Type B pancreatic cell (in vitro differentiated cells): Measurements from ENCODE around the gene PID1. TPM values are rescaled to one million over a fixed set of nuclear protein-coding genes. Genes with fewer than 3 reads are reported as not detected.

Experiments
- DNase-seq: peaks from one replicate; pipeline ENCODE4 v3.0.0; 2021; ENCODE audit warnings: mixed read lengths; ENCODE audit not compliant: unreplicated experiment; ENCODE audit errors: extremely low spot score
- H3K27ac Mint-ChIP-seq: 2 replicates; pipeline ENCODE4 v1.8.0; 2021; ENCODE audit warnings: mild to moderate bottlenecking, mixed read lengths
- H3K27me3 Mint-ChIP-seq: 2 replicates; pipeline ENCODE4 v1.8.0; 2021; ENCODE audit warnings: mixed read lengths
- H3K36me3 Mint-ChIP-seq: 2 replicates; pipeline ENCODE4 v1.8.0; 2021; ENCODE audit warnings: mixed read lengths
- H3K4me1 Mint-ChIP-seq: one replicate; pipeline ENCODE4 v1.8.0; 2021; ENCODE audit warnings: mixed read lengths; ENCODE audit not compliant: unreplicated experiment
- H3K4me3 Mint-ChIP-seq: 2 replicates; pipeline ENCODE4 v1.8.0; 2021; ENCODE audit warnings: mild to moderate bottlenecking, mixed read lengths
- H3K9me3 Mint-ChIP-seq: 2 replicates; pipeline ENCODE4 v1.8.0; 2021; ENCODE audit warnings: mixed read lengths
- CTCF ChIP-seq: fragments of 200-600 bp; sonication (generic); conservative IDR thresholded peaks from 2 replicates; pipeline ENCODE4 v1.5.0; 2021; ENCODE audit warnings: antibody characterized with exemption, mild to moderate bottlenecking
- total RNA-seq: library from RNA; stranded (reverse); gene quantifications from 2 replicates; pipeline ENCODE4 v1.2.1, GENCODE V29; 2021; ENCODE audit warnings: low replicate concordance

Gene PID1
- total RNA-seq, 1 donor from 2014 or later = 0.92 TPM

- Mint-ChIP-seq H3K9me3 (no peaks in the 10 kb centered on the region), H3K27ac (no peak overlapping the region), H3K4me3 (no peak overlapping the region), H3K36me3 (no peaks in the 10 kb centered on the region), H3K27me3 (peaks cover 14% of the 10 kb centered on the region), H3K4me1 (no peaks in the 10 kb centered on the region)
- DNase-seq = no peak
- TF ChIP-seq CTCF = no peak
Measured at GRCh38 chr2:229300790-229301189, 29.7 kb upstream of the PID1 start.

GRCh38 chr2:229300371-229300770 lies 29.3 kb upstream of the PID1 start:
- no peak for DNase-seq
- no peak for TF ChIP-seq CTCF
- Mint-ChIP-seq H3K4me3 (no peak overlapping the region), H3K36me3 (no peaks in the 10 kb centered on the region), H3K4me1 (no peaks in the 10 kb centered on the region), H3K27me3 (peaks cover 14% of the 10 kb centered on the region), H3K9me3 (no peaks in the 10 kb centered on the region), H3K27ac (no peak overlapping the region)

GRCh38 chr2:229297247-229297646 lies 26.2 kb upstream of the PID1 start:
- H3K27ac Mint-ChIP-seq = no peak overlapping the region
- TF ChIP-seq CTCF = no peak
- H3K36me3 Mint-ChIP-seq = no peaks in the 10 kb centered on the region

GRCh38 chr2:229296536-229296935 lies 25.4 kb upstream of the PID1 start:
- no peaks in the 10 kb centered on the region for H3K4me1 Mint-ChIP-seq
- no peak for TF ChIP-seq CTCF
- peaks cover 17% of the 10 kb centered on the region for H3K27me3 Mint-ChIP-seq
- DNase-seq = no peak
- no peaks in the 10 kb centered on the region for H3K9me3 Mint-ChIP-seq
- no peak overlapping the region for H3K27ac Mint-ChIP-seq
- H3K4me3 Mint-ChIP-seq = no peak overlapping the region
- no peaks in the 10 kb centered on the region for H3K36me3 Mint-ChIP-seq

More at GRCh38 chr2:229297247-229297646, 26.2 kb upstream of the PID1 start:
- no peak for DNase-seq
- Mint-ChIP-seq H3K9me3 (no peaks in the 10 kb centered on the region), H3K4me3 (no peak overlapping the region), H3K4me1 (no peaks in the 10 kb centered on the region), H3K27me3 (peaks cover 17% of the 10 kb centered on the region)

GRCh38 chr2:229296016-229296415 lies 24.9 kb upstream of the PID1 start:
- Mint-ChIP-seq H3K27ac (no peak overlapping the region), H3K9me3 (no peaks in the 10 kb centered on the region), H3K4me1 (no peaks in the 10 kb centered on the region), H3K36me3 (no peaks in the 10 kb centered on the region), H3K4me3 (no peak overlapping the region), H3K27me3 (peaks cover 17% of the 10 kb centered on the region)
- DNase-seq = no peak
- TF ChIP-seq CTCF = no peak

GRCh38 chr2:229287823-229288222 lies 16.7 kb upstream of the PID1 start:
- H3K4me3 Mint-ChIP-seq = no peak overlapping the region
- H3K9me3 Mint-ChIP-seq = peaks cover 3% of the 10 kb centered on the region
- no peaks in the 10 kb centered on the region for H3K27me3 Mint-ChIP-seq
- H3K27ac Mint-ChIP-seq = no peak overlapping the region
- no peak for DNase-seq
- H3K4me1 Mint-ChIP-seq = no peaks in the 10 kb centered on the region
- no peak for TF ChIP-seq CTCF
- no peaks in the 10 kb centered on the region for H3K36me3 Mint-ChIP-seq
